ENCODE measurements around the gene MYBPC3.

- TF ChIP-seq CTCF (IDR thresholded peaks at IDR 0.05) (no peak), POLR2A (IDR thresholded peaks at IDR 0.05) (no peak)
Observed at GRCh38 chr11:47284151-47284550, 68.4 kb downstream of the MYBPC3 start.

Measured in thyroid gland (tissue), 4 donors.